Stimulated activated CD4-positive, alpha-beta T cell treated with anti-CD3 and anti-CD28 coated beads, Interleukin-2, amount 100 ng/mL, for 4 hours (primary cell): ENCODE measurements around the gene UBE2F.
A peak's percentile ranks its signal among the peaks of the same experiment; 100 is the strongest.
"Not testable (repeated sequence)": the region's sequence is repeated elsewhere in the genome, so short reads cannot be mapped to it uniquely, and the experiment has no call there.

ENCODE experiments used
- DNase-seq: peaks from one replicate; pipeline ENCODE4 v3.0.0-alpha.2; 2020; ENCODE audit warnings: low read depth

Gene UBE2F

GRCh38 chr2:237980087-237980486 lies 13.3 kb downstream of the UBE2F start:
- DNase-seq, result no peak

- no peak for DNase-seq
Measured at GRCh38 chr2:237980751-237981150, 13.9 kb downstream of the UBE2F start.

GRCh38 chr2:237981621-237982020 lies 14.8 kb downstream of the UBE2F start:
- not testable (repeated sequence) for DNase-seq

- no peak for DNase-seq
Measured at GRCh38 chr2:237982039-237982725, 15.4 kb downstream of the UBE2F start.

GRCh38 chr2:237983922-237984321 lies 17.1 kb downstream of the UBE2F start:
- DNase-seq, result no peak

- no peak for DNase-seq
Measured at GRCh38 chr2:237987268-237987667, 20.5 kb downstream of the UBE2F start.

- DNase-seq, result no peak
Measured at GRCh38 chr2:237993701-237994100, 26.9 kb downstream of the UBE2F start.

GRCh38 chr2:237995036-237995435 lies 28.2 kb downstream of the UBE2F start:
- no peak for DNase-seq

GRCh38 chr2:237996021-237996593 lies 29.3 kb downstream of the UBE2F start:
- no peak for DNase-seq

GRCh38 chr2:237997521-237997920 lies 30.7 kb downstream of the UBE2F start:
- DNase-seq, result no peak

- peak; percentile 32 for DNase-seq
Measured at GRCh38 chr2:237998530-237998929, 31.7 kb downstream of the UBE2F start.

GRCh38 chr2:238003234-238004031 lies 36.6 kb downstream of the UBE2F start:
- DNase-seq, result no peak

GRCh38 chr2:238004077-238004830 lies 37.4 kb downstream of the UBE2F start:
- DNase-seq, result no peak

- DNase-seq, result no peak
Measured at GRCh38 chr2:238005528-238005927, 38.7 kb downstream of the UBE2F start.

GRCh38 chr2:238006510-238006909 lies 39.7 kb downstream of the UBE2F start:
- DNase-seq, result no peak

- DNase-seq, result no peak
Measured at GRCh38 chr2:238007924-238008323, 41.1 kb downstream of the UBE2F start.

GRCh38 chr2:238009563-238009962 lies 42.7 kb downstream of the UBE2F start:
- no peak for DNase-seq

GRCh38 chr2:238010572-238010971 lies 43.8 kb downstream of the UBE2F start:
- DNase-seq, result no peak

- DNase-seq, result no peak
Measured at GRCh38 chr2:238013806-238014205, 47.0 kb downstream of the UBE2F start.

- no peak for DNase-seq
Measured at GRCh38 chr2:238015705-238016104, 48.9 kb downstream of the UBE2F start.

- no peak for DNase-seq
Measured at GRCh38 chr2:238016526-238016925, 49.7 kb downstream of the UBE2F start.

- DNase-seq, result no peak
Measured at GRCh38 chr2:238019962-238020361, 53.1 kb downstream of the UBE2F start.
